ENCODE measurements around the gene HOXD13. TPM values are rescaled to one million over a fixed set of nuclear protein-coding genes. Genes with fewer than 3 reads are reported as not detected.

HOXD13 gene
- total and polyA plus RNA-seq, 2 of the 8 experiments (the other 6 are each of a cell fraction or from before 2014, with no cell fraction given) = not detected

- TF ChIP-seq CBX8 (IDR thresholded peaks at IDR 0.05; ENCODE audit: borderline replicate concordance, low read depth, low read length) = peak; percentile 83; the same call in 1 of the 2 replicates
- TF ChIP-seq POLR2AphosphoS5 (IDR thresholded peaks at IDR 0.05; ENCODE audit: low read depth, low read length) = no peak
- TF ChIP-seq SUZ12 (IDR thresholded peaks at IDR 0.05; ENCODE audit: low read length) = peak; percentile 95
- TF ChIP-seq CTCF (IDR thresholded peaks at IDR 0.05; ENCODE audit: control extremely low read depth in 1 of 3, insufficient read depth in 1 of 3, low read depth in 1 of 3, low read length in 3 of 3) = peak in 1 of 3 experiments; percentile 11; a peak in 1 of 4 replicates
- TF ChIP-seq CREB1 (IDR thresholded peaks at IDR 0.05) = no peak
- no peak for TF ChIP-seq TEAD4 (IDR thresholded peaks at IDR 0.05; ENCODE audit: low read depth, low read length)
- TF ChIP-seq KDM4A (IDR thresholded peaks at IDR 0.05; ENCODE audit: low read depth, low read length, severe bottlenecking) = peak; percentile 88
- no peak for TF ChIP-seq YY1 (IDR thresholded peaks at IDR 0.05; ENCODE audit: low read depth, low read length)
- no peak for TF ChIP-seq SIRT6 (IDR thresholded peaks at IDR 0.05; ENCODE audit: low read length)
- TF ChIP-seq GABPA (IDR thresholded peaks at IDR 0.05; ENCODE audit: borderline replicate concordance, insufficient read depth, low read length) = no peak
- no peak for TF ChIP-seq EGR1 (IDR thresholded peaks at IDR 0.05; ENCODE audit: borderline replicate concordance, low read depth, low read length)
- no peak for TF ChIP-seq CHD2 (IDR thresholded peaks at IDR 0.05; ENCODE audit: low read length)
- TF ChIP-seq BRCA1 (IDR thresholded peaks at IDR 0.05; ENCODE audit: low read depth, low read length) = no peak
- no peak for TF ChIP-seq USF2 (IDR thresholded peaks at IDR 0.05; ENCODE audit: low read length)
- TF ChIP-seq HDAC2 (IDR thresholded peaks at IDR 0.05; ENCODE audit: borderline replicate concordance in 1 of 2, low read depth in 2 of 2, low read length in 2 of 2) = no peak
- peak; percentile 97 for TF ChIP-seq MAX (IDR thresholded peaks at IDR 0.05)
- no peak for TF ChIP-seq EP300 (IDR thresholded peaks at IDR 0.05; ENCODE audit: borderline replicate concordance in 1 of 2, low read depth in 2 of 2, low read length in 2 of 2)
- TF ChIP-seq ZNF274 (IDR thresholded peaks at IDR 0.05; ENCODE audit: borderline replicate concordance, extremely low read depth, low read length) = no peak
- TF ChIP-seq RBBP5 (IDR thresholded peaks at IDR 0.05; ENCODE audit: borderline replicate concordance, low read depth, low read length) = no peak
- TF ChIP-seq CEBPB (IDR thresholded peaks at IDR 0.05; ENCODE audit: low read depth, low read length) = no peak
- TF ChIP-seq ASH2L (IDR thresholded peaks at IDR 0.05; ENCODE audit: low read length) = no peak
Measured at GRCh38 chr2:176093145-176093897, 800 bp downstream of the HOXD13 start (continued).

Measured in H1 (cell line).